MM.1S (cell line): Measurements from ENCODE around the gene ATP13A2.

Experiments used
- DNase-seq: peaks from one replicate; pipeline ENCODE4 v3.0.0-alpha.2; 2015
- H2AFZ ChIP-seq: fragments of 300-600 bp; sonication (generic); 2 replicates; pipeline ENCODE4 v1.6.0; 2016; ENCODE audit warnings: antibody characterized with exemption, low read length
- H3F3A ChIP-seq: fragments of 300-600 bp; sonication (generic); 2 replicates; pipeline ENCODE4 v1.6.1; 2016; ENCODE audit warnings: mild to moderate bottlenecking, antibody characterized with exemption, low read length, moderate library complexity, mixed read lengths; ENCODE audit not compliant: insufficient read depth
- H3K27ac ChIP-seq: fragments of 300-600 bp; sonication (generic); 2 replicates; pipeline ENCODE4 v1.5.1; 2016; ENCODE audit warnings: mild to moderate bottlenecking, low read length
- H3K27me3 ChIP-seq: fragments of 300-600 bp; sonication (generic); replicated peaks from 2 replicates; pipeline ENCODE4 v1.6.0; 2016; ENCODE audit warnings: low read length; ENCODE audit not compliant: insufficient read depth
- H3K36me3 ChIP-seq: fragments of 300-600 bp; sonication (generic); replicated peaks from 2 replicates; pipeline ENCODE4 v1.6.1; 2016; ENCODE audit warnings: mild to moderate bottlenecking, low read length, mixed read lengths; ENCODE audit not compliant: insufficient read depth
- H3K4me1 ChIP-seq: fragments of 300-600 bp; sonication (generic); 2 replicates; pipeline ENCODE4 v1.6.1; 2016; ENCODE audit warnings: low read length, mixed read lengths
- H3K4me2 ChIP-seq: fragments of 300-600 bp; sonication (generic); 2 replicates; pipeline ENCODE4 v1.6.0; 2016; ENCODE audit warnings: low read depth, low read length
- H3K4me3 ChIP-seq: fragments of 300-600 bp; sonication (generic); 2 replicates; pipeline ENCODE4 v1.5.1; 2016; ENCODE audit warnings: low read length, mixed read lengths
- H3K79me2 ChIP-seq: fragments of 300-600 bp; sonication (generic); 2 replicates; pipeline ENCODE4 v1.6.1; 2016; ENCODE audit warnings: mixed run types, low read length, mixed read lengths
- H3K9ac ChIP-seq: fragments of 300-600 bp; sonication (generic); 2 replicates; pipeline ENCODE4 v1.6.1; 2016; ENCODE audit warnings: low read length, mixed read lengths
- H3K9me2 ChIP-seq: fragments of 300-600 bp; sonication (generic); replicated peaks from 2 replicates; pipeline ENCODE4 v1.6.1; 2016; ENCODE audit warnings: mild to moderate bottlenecking, low read length, mixed read lengths; ENCODE audit not compliant: insufficient read depth
- H3K9me3 ChIP-seq: fragments of 300-600 bp; sonication (generic); replicated peaks from 2 replicates; pipeline ENCODE4 v1.6.1; 2016; ENCODE audit warnings: mild to moderate bottlenecking, low read length, mixed read lengths; ENCODE audit not compliant: insufficient read depth
- H4K20me1 ChIP-seq: fragments of 300-600 bp; sonication (generic); 2 replicates; pipeline ENCODE4 v1.6.1; 2016; ENCODE audit warnings: mild to moderate bottlenecking, low read length, moderate library complexity, mixed read lengths; ENCODE audit not compliant: insufficient read depth
- CTCF ChIP-seq: fragments of 300-600 bp; sonication (generic); IDR thresholded peaks from 2 replicates; pipeline ENCODE4 v1.5.1; 2016; ENCODE audit warnings: antibody characterized with exemption, low read length, mixed read lengths
- EZH2 ChIP-seq: fragments of 300-600 bp; sonication (generic); optimal IDR thresholded peaks from 2 replicates; pipeline ENCODE3; 2017; ENCODE audit warnings: low read depth, mild to moderate bottlenecking, antibody characterized with exemption, low read length, mixed read lengths
- EZH2phosphoT487 ChIP-seq: fragments of 300-600 bp; sonication (generic); IDR thresholded peaks from 2 replicates; pipeline ENCODE4 v1.6.1; 2018; ENCODE audit warnings: antibody characterized with exemption, low read length

Gene ATP13A2

DNA sequence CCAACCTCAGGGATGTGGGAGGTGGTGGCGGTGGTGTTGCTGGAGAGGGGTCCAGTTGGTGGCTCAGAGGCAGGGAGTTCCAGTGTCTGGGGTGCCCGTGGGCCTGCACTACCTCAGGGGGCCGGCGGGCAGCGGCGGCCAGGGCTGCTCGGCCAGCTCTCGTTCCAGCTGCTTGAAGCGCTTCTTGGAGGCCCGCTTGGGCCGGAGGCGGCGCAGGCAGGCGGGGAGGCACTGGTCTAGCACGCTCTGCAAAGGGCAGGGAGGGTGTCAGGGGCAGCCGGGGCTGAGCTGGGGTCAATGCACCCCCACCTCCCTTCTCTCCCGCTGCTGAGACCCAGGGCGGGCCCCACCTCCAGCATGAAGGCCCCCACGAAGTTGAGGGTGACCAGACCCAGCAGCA, 25.6 kb downstream of the ATP13A2 start:
- Histone ChIP-seq H3K27ac (no peak overlapping the region), H3K9me3 (no peaks in the 10 kb centered on the region), H3K27me3 (peaks cover 7% of the 10 kb centered on the region), H3K4me3 (no peak overlapping the region), H3K9ac (no peak overlapping the region), H3F3A (no peaks in the 10 kb centered on the region), H4K20me1 (no peaks in the 10 kb centered on the region), H3K36me3 (no peaks in the 10 kb centered on the region), H3K79me2 (no peaks in the 10 kb centered on the region), H3K4me2 (no peak overlapping the region), H3K4me1 (no peaks in the 10 kb centered on the region), H3K9me2 (no peaks in the 10 kb centered on the region), H2AFZ (no peak overlapping the region)
- TF ChIP-seq EZH2phosphoT487 = no peak
- TF ChIP-seq EZH2 = no peak
- TF ChIP-seq CTCF = no peak
- DNase-seq = no peak

DNA sequence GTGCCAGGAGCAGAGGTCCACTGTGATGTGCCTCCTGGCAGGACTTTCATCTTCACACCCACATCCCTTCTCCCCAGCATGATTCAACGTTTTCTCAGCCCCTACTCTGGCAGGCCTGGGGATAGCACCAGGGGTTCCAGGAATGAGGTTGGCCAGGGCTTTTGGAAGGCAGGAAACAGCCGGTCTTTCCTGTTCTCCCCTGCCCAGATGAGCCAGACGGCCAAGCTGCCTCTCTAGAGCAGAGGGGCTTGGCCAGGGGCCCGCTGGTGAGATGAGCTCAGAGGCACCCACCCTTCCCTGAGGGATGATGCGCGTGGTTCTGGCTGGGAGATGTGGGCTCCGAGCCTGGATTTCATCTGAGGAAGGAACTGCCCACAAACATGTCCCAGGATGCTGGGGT, 27.0 kb downstream of the ATP13A2 start:
- TF ChIP-seq EZH2phosphoT487 (no peak), EZH2 (no peak), CTCF (no peak)
- Histone ChIP-seq H3K79me2 (no peaks in the 10 kb centered on the region), H3K9ac (no peak overlapping the region), H3K27me3 (peaks cover 16% of the 10 kb centered on the region), H3K9me2 (no peaks in the 10 kb centered on the region), H2AFZ (no peak overlapping the region), H3K9me3 (no peaks in the 10 kb centered on the region), H3K4me3 (no peak overlapping the region), H3K27ac (no peak overlapping the region), H3F3A (no peaks in the 10 kb centered on the region), H4K20me1 (no peaks in the 10 kb centered on the region), H3K36me3 (no peaks in the 10 kb centered on the region), H3K4me1 (no peaks in the 10 kb centered on the region), H3K4me2 (no peak overlapping the region)
- no peak for DNase-seq

- TF ChIP-seq EZH2phosphoT487 = no peak
- no peak for TF ChIP-seq CTCF
- TF ChIP-seq EZH2 = no peak
- no peak overlapping the region for H2AFZ ChIP-seq
- peaks cover 26% of the 10 kb centered on the region for H3K27me3 ChIP-seq
- H4K20me1 ChIP-seq = no peaks in the 10 kb centered on the region
- H3K4me3 ChIP-seq = no peak overlapping the region
- no peaks in the 10 kb centered on the region for H3K4me1 ChIP-seq
- no peaks in the 10 kb centered on the region for H3K36me3 ChIP-seq
- no peak for DNase-seq
- H3K9ac ChIP-seq = no peak overlapping the region
- H3K4me2 ChIP-seq = no peak overlapping the region
- no peak overlapping the region for H3K27ac ChIP-seq
- H3K9me3 ChIP-seq = no peaks in the 10 kb centered on the region
- no peaks in the 10 kb centered on the region for H3F3A ChIP-seq
- H3K9me2 ChIP-seq = no peaks in the 10 kb centered on the region
- H3K79me2 ChIP-seq = no peaks in the 10 kb centered on the region
These were observed 28.1 kb downstream of the ATP13A2 start for GRCh38 chr1:16983649-16984048.
